CD1c-positive myeloid dendritic cell (primary cell): Measurements from ENCODE around the gene OPN4.
A peak's percentile ranks its signal among the peaks of the same experiment; 100 is the strongest.

Experiments used
- DNase-seq: peaks from one replicate; pipeline ENCODE4 v3.0.0-alpha.2; 2016; ENCODE audit errors: extremely low spot score

OPN4 gene

DNA sequence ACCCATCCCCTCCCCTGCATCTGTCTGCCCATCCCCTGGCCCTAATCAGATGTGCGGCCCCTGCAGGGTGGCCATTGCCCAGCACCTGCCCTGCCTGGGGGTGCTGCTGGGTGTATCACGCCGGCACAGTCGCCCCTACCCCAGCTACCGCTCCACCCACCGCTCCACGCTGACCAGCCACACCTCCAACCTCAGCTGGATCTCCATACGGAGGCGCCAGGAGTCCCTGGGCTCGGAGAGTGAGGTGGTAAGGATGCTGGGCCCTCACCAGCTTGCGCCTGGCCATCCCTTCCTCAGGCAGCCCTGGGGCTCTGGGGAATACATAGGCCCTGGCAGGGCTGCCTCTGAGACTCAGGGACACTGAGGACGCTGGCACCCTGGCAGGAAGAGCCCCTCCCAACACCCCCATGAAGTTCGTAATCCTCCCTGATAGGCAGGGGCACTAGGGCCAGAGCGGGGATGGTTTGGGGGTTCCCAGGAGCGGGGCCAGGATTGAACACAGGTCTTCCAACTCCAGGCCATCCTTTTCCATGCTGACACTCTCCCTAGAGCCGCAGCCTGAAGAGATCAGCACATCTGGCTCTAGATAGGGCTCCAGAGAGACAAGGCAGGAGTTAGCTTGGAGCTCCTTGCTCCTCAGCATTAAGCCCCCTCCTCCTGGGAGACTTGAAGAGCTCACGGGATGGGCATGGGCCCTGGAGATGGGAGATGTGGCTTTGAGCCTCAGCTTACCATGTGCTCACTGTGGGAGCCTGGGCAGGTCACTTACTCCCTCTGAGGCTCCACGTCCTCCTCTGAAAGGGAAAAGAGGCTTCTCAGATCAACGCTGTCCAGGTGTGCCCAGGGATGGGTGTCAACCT lies 8.1 kb downstream of the OPN4 start:
- DNase-seq, result no peak

DNA sequence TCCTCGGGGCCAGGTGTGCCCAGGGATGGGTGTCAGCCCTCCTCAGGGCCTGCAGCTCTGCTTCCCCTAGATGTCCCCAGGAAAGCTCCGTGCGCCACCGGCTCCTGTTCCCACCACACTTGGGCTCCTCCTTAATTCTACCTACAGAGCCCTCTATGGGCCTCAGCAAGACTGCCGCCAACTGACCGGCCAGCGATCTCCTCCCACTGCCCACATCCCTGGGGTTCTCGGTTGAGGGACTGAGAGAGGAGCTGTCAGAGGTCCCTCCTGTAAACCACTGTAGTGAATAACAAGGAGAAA lies 8.6 kb downstream of the OPN4 start:
- no peak for DNase-seq

DNA sequence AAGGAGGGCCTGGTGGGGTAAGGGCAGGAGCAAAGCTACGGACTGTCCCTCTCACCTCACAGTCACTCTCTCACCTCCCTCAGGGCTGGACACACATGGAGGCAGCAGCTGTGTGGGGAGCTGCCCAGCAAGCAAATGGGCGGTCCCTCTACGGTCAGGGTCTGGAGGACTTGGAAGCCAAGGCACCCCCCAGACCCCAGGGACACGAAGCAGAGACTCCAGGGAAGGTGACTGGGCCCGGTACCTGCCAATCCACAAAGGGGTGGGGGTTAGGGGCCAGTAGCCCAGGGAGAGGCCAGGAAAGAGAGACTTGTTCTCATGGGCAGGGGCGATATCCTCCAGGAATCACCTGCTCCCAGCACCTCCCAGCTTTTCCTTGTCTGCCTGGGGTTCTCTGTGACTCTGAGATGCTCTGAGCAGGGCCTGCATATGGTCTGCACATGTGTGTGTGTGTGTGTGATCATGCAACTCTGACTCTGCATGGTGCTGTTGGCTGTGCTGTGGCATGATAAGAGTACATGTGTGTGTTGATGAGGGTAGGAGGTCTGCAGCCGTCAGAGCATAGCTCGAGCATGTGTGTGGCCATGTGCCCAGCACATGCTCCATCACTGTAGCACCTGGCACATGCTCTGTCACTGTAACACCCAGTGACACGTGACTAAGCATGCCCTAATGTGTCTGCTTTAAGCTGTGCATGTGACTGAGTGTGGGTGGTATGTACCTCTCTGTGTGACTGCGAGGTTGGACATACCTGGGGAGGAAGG lies 9.4 kb downstream of the OPN4 start:
- no peak for DNase-seq

DNA sequence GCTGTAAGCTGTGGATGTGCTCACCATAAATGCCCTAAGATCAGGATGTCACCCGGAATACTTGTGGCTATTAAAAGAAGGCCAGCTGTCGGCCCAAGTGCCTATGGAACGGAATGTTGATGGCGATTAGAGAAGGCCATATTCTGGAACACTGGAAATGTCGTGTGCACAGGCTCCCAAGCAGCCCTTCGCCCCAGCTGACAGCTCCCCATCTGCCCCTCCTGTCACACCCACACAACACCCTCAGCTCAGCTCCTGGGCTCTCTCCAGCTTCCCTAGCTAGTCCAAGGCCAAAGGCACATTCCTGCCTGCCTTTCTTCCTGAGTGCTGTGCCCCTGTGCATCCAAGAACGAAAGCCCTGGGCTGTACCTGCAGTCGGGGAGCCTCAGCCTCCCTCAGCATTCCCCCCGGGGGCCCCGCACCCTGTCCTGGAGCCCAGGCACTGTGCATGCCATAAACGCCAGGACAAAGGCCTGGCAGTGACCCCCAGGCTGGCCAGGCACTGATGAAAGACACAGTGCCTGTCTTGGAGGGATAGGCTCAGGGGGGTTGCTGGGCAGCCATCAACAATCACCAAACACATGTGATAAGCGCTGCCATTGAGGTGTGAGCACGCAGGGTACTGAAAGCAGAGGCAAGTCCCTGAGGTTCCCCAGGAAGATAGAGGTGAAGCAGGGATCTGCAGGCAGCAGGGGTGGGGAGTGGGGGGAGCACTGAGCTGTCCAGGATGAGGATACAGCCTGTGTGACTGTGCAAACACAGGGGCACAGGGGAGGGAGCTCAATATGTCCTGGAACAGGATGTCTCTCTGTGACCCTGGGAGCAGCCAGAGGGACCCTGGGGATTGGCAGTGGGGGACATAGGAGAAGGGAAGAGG lies 10.2 kb downstream of the OPN4 start:
- no peak for DNase-seq

DNA sequence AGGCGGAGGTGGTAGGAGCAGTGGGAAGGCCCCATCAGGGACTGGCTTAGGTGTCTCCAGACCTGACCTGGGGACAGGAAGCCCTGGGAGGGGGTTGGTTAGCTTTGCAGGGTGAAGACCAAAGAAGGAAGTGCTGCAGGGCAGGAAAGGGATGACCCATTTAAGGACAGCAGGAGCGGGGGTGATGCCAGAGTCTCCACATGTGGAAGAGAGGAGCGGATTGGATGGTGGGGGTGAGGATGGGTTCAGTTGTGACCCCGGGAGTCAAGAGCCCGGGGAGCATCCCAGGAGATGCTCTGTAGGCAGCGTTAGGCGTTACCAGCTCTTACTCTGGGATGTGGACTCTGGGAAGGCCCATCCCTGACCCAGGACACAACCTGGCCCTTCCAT lies 10.9 kb downstream of the OPN4 start:
- no peak for DNase-seq

- no peak for DNase-seq
Observed at GRCh38 chr10:86665868-86666267, 11.5 kb downstream of the OPN4 start.

GRCh38 chr10:86666538-86666937 lies 12.2 kb downstream of the OPN4 start:
- no peak for DNase-seq

DNA sequence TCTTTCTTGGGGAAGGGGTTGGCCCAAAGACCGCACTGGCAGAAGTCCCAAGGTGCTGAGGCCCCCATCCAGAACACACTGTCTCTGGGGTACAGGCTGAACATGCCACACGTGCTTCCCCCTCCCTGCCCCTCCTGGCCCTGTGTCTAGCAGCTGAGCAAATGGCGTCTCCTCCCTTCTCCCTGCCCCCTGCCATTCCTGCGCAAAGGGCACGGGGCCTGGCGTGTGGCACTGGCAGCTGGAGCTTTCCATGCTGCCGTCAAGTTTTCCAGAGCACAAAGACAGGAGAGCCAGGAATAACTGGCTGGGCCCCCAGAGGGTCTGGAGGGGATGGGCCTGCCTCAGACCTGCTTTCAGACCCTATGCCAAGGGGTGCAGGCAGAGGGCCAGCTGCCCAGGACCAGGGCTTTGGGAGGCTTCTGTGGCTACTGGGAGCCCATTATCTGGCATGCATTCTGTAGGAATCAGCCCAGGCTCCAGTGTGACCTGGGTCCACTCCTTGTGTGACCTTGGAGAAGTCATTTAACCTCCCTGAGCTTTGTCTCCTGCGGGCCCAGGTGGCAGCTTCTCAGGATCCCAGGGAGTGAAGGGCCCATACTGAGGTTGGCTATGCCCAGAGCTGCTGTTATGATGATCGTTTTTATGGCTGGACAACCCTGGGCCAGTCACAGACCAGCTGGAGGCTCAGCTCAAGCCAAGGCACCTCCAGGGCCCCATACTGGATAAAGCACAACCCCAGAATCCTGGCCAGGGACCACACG lies 13.3 kb downstream of the OPN4 start:
- no peak for DNase-seq

DNA sequence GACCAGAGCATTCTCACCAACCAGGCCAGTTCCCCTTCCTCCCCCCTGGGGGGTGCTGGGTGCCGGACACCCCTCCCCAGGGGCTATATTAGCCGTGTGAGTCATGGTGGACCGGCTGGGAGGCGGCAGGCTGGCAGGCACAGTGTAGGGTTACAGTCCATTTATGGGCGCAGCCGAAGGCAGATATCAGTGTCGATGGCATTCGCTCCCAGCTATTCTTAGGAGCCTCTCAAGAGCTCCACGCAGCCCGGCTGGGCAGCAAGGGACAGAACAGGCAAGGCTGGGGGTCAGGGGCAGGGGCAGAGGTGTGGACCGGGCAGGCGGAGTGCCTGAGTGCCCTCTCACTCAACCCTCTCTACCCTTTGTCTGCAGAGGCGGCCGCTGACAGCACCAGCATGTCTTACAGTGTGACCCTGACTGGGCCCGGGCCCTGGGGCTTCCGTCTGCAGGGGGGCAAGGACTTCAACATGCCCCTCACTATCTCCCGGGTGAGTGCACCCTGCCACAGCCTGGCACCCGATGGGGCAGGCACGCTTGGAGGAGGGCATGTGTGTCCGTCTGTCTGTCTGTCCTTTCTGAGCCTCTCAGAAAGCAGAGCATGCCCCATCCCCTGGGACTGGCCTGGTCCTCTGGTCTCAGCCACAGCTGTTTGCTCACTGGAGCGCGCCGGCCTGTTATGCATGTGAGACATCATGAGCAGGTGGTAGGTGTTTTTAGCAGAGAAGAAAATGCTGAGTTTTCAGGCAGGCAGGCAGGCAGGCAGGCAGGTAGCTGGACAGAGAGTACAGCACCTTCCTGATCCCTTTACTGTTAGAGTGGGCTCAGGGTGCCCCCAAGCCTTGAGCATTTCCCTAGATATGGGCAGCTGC lies 14.2 kb downstream of the OPN4 start, which contains the start of gene LDB3:
TSS of gene LDB3 (plus strand) at position 215 of the 869 bp plus-strand sequence. CDS start at position 396, 181 bp downstream.
- no peak for DNase-seq

DNA sequence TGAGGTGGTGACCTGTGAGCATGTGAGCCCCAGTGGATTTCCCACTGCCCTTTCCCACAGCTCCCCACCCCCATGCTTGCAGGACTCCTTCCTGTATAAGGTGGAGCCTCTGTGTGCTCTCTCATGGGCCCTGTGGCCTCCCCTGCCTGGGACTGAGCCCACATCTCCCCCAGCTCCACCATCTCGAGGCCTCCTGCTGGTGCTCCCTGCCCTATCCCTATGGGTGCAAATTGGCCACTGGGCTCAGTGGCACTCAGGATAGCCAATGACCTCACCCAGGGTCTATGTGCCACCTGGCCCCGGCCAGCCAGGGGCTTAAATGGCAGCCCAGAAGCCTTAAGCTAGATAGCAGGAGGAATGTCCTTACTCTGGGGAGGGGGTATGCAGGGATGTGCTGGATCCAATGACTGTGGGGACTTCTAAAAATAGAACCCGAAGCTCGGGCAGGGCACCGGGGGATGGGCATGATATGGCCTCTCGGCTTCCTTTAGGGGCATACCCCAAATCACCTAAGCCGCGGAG lies 16.0 kb downstream of the OPN4 start:
- DNase-seq, result no peak

DNA sequence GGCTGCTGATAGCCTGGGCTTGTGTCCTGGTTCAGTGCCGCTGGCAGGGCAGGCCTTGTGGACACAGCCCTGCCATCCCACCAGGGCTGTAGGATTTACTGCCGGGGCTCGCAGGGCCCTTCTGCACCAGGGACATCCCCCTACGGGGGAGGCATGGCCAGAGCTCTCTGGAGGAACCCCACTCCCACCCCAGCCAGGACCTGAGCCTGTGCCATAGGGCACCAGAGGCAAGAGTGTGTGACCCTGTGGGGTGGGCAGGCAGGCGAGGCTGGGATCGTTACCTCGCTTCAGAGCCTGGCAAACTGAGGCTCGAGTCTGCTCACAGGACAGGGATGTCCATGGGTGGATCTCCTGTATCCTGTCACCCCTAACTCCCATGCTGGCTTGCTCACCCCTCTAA lies 16.5 kb downstream of the OPN4 start:
- DNase-seq, result no peak

GRCh38 chr10:86671419-86671818 lies 17.1 kb downstream of the OPN4 start:
- DNase-seq, result no peak

DNA sequence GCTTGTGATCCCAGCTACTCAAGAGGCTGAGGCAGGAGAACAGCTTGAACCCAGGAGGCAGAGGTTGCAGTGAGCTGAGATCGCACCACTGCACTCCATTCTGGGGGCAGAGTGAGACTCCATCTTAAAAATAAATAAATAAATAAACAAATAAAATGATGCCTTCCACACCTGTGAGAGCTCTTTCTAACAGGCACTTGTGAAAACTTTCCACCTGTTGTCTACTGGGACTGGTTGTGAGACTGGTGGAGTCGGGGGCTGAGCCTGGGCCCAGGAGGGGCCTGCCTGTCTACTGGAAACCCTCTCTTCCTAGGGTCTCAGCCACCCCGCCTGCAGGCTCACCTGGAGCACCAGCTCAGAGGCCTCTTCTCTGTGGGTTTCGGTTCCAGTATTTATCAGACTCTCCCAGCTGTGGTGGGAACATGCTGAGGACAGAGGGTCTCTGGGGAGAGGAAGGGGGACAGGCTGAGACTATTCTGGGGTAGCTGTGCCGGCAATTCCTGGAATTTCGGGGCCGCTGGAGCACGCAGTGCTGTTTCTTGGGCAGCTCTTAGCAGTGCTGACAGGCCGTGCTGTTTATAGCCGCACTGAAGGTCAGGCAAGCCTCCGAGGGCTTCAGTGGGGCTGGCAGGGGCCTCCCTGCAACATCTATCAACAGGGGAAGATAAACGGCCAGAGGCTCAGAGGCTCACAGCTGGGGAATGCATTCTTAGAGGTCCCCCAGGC lies 17.8 kb downstream of the OPN4 start:
- DNase-seq, result no peak

DNA sequence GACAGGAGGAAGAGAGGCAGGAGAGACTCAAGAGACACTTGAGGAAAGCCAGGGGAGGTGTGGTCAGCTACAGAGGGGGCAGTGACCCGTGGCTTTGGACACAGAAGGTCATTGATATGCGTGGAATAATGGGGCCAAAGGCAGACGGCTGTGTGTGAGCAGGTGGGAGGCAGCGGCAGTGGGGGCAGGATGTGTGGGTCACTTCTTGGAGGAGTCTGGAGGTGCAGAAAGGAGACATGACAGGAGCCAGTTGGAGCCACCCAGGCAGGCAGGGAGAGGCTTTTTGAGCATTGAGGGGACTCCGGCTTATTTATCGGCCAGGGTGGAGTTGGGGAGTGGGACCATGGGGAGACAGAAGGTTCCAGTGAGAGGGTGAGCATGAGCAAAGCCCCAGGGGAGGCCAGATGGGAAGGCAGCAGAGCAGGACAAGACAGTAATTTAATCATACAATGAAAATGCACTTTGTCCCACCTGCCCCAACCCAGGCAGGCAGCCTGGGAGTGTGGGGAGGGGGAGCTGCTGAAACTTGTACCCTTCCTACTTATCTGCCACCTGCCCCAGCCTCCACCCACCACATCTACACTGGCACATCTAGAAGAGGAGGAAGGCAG lies 19.0 kb downstream of the OPN4 start:
- no peak for DNase-seq

DNA sequence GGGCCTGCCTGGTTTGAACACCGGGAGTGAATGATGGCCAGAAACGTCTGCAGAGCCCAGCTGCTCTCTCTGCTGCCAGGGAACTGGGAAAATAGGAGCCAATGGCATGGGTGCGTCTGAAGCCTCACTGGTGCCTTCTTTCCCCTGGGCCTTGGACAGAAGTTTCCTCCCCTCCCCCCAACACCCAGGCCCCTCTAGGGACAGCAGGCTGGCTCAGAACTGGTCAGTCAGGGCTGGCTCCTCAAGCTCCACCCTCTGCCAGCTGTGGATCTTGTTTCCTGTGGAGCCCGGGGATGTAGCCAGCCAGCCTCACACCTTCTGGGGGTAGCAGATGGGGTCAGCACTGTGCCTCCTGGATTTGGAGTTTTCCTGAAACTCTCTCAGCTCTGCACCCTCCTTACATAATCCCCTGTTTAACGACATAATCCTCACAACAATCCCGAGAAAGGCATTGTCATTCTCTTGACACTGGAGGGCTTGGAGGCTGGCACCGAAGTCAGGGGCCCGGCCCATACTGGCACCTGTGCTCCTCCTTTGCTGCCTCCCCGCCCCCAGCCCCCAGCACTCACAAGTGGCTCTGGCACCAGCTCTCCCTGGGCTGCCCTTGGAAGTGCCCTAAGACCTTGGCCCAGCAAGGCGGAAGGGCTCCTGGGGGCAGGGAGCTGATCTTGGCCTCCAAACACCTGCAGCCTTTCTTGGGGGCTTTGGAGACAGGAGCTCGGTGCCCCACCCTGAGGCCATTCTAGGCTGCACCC lies 19.7 kb downstream of the OPN4 start:
- DNase-seq, result no peak

- DNase-seq, result no peak
Observed at GRCh38 chr10:86674912-86675311, 20.6 kb downstream of the OPN4 start.

DNA sequence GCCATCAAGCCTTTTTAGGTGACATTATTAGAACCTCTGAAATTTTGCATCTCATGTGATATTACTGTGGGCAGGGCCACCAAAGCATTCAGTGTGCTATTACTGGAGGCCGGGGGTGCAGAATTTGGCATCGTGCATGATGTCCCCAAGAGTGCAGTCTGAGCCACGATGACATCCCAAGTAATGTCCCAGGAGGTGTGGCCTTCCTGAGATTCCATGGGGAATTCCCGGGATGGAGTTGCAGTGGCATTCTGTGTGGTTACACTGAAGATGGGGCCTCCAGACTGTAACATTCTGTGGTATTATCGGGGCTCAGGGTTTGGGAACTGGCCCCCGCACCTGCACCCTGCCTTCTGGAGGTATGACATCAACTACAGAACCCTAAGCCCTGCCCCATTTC lies 23.0 kb downstream of the OPN4 start:
- no peak for DNase-seq

- peak; percentile 23 for DNase-seq
Observed at GRCh38 chr10:86678999-86679792, 24.8 kb downstream of the OPN4 start.
